DOHH2 (cell line): ENCODE measurements around the gene KIF26B.

Experiments
- CTCF ChIP-seq: fragments of 200-600 bp; sonication (generic); IDR thresholded peaks from one replicate; pipeline ENCODE4 v1.5.1; 2014; ENCODE audit warnings: antibody characterized with exemption, mild to moderate bottlenecking, low read depth, low read length; ENCODE audit not compliant: poor library complexity, severe bottlenecking
- EZH2phosphoT487 ChIP-seq: fragments of 200-600 bp; sonication (generic); IDR thresholded peaks from 2 replicates; pipeline ENCODE4 v1.6.1; 2017; ENCODE audit warnings: borderline replicate concordance, mild to moderate bottlenecking, antibody characterized with exemption, low read length, moderate library complexity, mixed read lengths

- TF ChIP-seq CTCF (no peak), EZH2phosphoT487 (no peak)
These were observed 358.3 kb downstream of the KIF26B start for GRCh38 chr1:245512980-245513578.
